Hindlimb muscle (tissue), 1 donor: ENCODE measurements around the gene BCAN. TPM values are rescaled to one million over a fixed set of nuclear protein-coding genes. Genes with fewer than 3 reads are reported as not detected.

Source experiments
- DNase-seq: peaks from one replicate; pipeline ENCODE4 v3.0.0-alpha.2; 2013
- polyA plus RNA-seq: library from polyadenylated mRNA; unstranded; fragments of 120-200 nt; gene quantifications from one replicate; pipeline ENCODE4 v1.2.1, GENCODE V29; 2013; ENCODE audit not compliant: insufficient read length

BCAN gene
- polyA plus RNA-seq, 1 donor = 0.88 TPM

DNA sequence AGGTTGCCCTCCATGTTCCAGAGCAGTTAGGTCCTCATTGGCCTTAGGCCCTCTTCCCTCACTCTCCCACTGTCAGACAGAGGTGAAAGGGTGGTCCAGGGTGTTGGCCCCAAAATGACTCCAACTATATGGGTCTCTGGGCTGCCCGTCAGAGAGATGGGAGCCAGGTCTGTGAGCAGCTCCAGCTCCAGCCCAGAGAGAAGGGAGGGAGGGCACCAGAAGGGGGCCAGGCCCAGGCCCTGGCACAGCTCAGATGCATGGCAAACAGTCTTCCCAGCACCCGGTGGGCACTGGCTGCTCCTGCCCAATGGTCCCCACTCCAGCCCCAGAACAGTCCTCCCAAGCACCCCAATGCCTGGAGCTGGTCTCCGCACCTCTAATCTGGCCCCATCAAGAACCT lies 2.2 kb downstream of the BCAN start:
- no peak for DNase-seq

- DNase-seq = no peak
Measured at GRCh38 chr1:156644640-156645039, 2.7 kb downstream of the BCAN start.

DNA sequence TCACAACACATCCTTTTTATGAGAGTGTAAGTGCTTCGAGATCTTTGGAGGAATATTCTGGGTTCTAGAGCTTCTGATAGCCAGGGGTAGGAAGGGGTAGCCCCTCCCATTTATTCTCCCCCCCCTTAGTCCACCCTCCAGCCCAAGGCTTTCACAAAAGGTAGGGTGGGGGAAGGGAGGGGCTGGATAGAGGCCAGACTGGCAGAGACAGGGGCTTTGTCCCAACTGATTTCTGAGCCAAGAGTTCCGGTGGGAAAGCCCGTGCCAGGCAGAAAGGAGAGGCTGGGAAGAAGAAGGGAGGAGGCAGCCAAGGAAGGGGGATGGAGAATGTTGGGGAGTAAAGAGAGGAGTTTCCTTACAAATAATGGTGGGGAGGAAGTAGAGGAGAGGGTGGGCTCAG lies 3.1 kb downstream of the BCAN start:
- DNase-seq = no peak

DNA sequence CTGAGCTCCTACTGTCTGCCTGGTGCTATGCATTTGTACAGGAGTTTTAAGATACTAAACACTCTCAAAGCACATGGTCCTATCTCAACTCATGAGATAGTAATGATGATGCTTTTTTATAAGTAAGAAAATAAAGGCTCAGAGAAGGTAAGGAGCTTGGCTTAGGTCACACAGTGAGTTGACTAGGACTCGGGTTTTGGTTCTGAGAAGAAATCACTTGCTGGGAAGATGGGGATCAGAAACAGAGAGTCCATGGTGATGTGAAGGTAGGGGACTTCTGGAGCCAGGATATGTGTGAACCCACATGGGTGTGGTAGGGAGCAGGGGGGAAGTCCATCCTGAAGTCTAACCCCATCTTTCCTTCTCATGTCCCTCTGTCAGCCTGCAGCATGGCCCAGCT lies 3.7 kb downstream of the BCAN start:
- DNase-seq = no peak

DNA sequence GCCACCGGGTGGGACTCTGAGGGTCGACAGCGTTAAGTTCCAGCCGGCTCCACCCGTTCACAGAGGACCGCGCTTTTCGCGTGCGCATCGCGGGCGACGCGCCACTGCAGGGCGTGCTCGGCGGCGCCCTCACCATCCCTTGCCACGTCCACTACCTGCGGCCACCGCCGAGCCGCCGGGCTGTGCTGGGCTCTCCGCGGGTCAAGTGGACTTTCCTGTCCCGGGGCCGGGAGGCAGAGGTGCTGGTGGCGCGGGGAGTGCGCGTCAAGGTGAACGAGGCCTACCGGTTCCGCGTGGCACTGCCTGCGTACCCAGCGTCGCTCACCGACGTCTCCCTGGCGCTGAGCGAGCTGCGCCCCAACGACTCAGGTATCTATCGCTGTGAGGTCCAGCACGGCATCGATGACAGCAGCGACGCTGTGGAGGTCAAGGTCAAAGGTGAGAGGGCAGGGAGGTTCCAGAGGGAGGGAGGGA lies 4.9 kb downstream of the BCAN start:
- DNase-seq = no peak

GRCh38 chr1:156647351-156647750 lies 5.4 kb downstream of the BCAN start:
- no peak for DNase-seq

GRCh38 chr1:156648496-156648895 lies 6.6 kb downstream of the BCAN start:
- DNase-seq = no peak

GRCh38 chr1:156648951-156649350 lies 7.0 kb downstream of the BCAN start:
- no peak for DNase-seq

GRCh38 chr1:156652131-156652991 lies 10.4 kb downstream of the BCAN start:
- no peak for DNase-seq

GRCh38 chr1:156652992-156653355 lies 11.1 kb downstream of the BCAN start:
- DNase-seq = no peak

- DNase-seq = no peak
Measured at GRCh38 chr1:156654700-156655099, 12.8 kb downstream of the BCAN start.

- no peak for DNase-seq
Measured at GRCh38 chr1:156655151-156655903, 13.4 kb downstream of the BCAN start.

- no peak for DNase-seq
Measured at GRCh38 chr1:156655904-156656516, 14.1 kb downstream of the BCAN start.

GRCh38 chr1:156656806-156657740 lies 15.2 kb downstream of the BCAN start:
- DNase-seq = peak; percentile 78

DNA sequence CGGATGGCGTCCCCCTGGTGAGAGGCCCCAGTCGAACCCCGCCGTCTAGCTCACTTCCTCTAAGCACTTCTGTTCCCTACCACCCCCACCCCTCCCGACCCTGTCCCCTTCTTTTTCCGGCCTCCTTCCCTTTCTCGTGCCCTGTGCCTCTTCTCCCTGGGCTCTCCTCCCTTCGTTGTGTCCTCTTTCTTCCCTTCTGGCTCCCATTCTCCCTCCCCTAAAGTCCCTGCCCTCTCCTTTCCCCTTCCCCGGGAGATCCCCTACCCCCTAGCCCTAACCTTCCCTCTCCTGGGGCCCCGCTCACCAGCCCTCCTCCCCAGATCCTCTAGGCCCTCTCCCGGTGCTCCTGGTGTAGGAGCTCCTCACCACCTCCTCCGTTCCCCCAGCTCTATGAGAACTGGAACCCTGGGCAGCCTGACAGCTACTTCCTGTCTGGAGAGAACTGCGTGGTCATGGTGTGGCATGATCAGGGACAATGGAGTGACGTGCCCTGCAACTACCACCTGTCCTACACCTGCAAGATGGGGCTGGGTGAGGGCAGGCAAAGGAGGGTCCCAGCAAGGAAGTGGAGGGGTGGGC lies 15.9 kb downstream of the BCAN start:
- DNase-seq = no peak

DNA sequence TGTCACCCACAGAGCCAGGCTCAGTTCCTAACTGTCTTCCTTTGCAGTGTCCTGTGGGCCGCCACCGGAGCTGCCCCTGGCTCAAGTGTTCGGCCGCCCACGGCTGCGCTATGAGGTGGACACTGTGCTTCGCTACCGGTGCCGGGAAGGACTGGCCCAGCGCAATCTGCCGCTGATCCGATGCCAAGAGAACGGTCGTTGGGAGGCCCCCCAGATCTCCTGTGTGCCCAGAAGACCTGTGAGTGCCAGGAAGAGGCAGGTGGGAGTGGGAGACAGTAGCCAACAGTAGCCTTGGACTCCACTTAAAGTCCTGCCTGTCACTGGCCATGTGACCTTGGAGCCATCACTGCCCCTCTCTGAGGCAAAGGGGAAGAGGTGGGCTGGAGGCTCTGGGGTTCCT lies 16.6 kb downstream of the BCAN start:
- no peak for DNase-seq

DNA sequence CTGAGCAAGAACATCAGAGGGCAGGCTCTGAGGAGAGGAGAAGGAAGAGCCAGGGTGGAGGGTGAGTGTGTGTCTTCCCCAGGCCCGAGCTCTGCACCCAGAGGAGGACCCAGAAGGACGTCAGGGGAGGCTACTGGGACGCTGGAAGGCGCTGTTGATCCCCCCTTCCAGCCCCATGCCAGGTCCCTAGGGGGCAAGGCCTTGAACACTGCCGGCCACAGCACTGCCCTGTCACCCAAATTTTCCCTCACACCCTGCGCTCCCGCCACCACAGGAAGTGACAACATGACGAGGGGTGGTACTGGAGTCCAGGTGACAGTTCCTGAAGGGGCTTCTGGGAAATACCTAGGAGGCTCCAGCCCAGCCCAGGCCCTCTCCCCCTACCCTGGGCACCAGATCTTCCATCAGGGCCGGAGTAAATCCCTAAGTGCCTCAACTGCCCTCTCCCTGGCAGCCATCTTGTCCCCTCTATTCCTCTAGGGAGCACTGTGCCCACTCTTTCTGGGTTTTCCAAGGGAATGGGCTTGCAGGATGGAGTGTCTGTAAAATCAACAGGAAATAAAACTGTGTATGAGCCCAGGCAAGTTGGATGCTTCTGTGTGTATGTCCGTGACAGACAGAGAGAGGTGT lies 17.1 kb downstream of the BCAN start:
- DNase-seq = no peak

DNA sequence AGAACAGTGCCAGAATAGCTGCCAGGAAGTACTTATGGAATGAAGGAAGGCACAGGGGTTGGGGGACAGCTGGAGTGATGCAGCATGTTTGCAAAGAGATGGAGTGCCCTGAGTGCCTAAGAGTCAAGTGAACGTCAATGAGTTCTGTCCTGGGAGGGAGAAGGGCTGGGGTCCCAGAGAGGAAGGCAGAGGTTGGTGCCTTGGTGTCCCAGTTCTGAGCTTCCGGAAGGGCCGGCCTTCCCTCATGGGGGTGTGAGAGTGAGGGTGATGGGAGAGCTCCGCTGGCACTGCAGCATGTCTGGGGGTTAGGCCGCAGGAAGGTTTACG lies 17.7 kb downstream of the BCAN start:
- DNase-seq = no peak

GRCh38 chr1:156659988-156660751 lies 18.3 kb downstream of the BCAN start:
- DNase-seq = peak; percentile 98

- no peak for DNase-seq
Measured at GRCh38 chr1:156660752-156661112, 18.8 kb downstream of the BCAN start.
